ENCODE measurements around the gene KIF2C.

KIF2C gene

DNA sequence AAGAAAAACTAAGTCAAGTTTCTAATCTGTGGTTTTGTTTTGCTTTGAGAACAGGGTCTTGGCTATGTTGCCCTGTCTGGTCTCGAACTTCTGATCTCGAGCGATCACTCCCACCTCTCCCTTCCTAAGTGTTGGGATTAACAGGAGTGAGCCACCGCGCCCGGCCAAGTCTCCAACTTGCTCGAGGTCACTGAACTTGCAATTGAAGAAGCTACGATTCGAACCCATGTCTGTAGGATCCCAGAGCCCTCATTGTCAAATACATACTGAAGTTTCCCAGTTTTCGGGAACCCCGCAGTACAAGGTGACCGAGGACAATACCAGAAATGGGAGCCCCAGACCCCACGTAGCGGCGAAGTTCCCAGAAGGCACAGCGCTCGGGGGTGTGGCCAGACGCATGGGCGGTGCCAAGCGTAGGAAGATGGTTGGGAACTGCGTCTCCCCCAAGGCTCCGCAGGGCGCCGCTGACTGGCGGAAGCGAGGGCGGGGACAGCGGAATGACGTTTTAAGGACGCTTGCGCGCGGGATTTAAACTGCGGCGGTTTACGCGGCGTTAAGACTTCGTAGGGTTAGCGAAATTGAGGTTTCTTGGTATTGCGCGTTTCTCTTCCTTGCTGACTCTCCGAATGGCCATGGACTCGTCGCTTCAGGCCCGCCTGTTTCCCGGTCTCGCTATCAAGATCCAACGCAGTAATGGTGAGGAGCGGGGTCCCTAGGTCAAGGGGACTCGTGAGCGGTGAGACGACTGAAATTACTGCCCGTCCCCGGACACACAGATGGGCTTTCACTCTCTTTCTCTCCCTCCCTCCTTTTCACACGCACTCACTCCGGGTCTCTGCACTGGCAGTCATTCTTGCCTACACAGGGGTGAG, at the start of gene KIF2C:
KIF2C (plus strand) TSS at position 531 of the 872 bp plus-strand sequence; CDS start at position 627, 96 bp downstream.
- TF ChIP-seq, protein P1, sequence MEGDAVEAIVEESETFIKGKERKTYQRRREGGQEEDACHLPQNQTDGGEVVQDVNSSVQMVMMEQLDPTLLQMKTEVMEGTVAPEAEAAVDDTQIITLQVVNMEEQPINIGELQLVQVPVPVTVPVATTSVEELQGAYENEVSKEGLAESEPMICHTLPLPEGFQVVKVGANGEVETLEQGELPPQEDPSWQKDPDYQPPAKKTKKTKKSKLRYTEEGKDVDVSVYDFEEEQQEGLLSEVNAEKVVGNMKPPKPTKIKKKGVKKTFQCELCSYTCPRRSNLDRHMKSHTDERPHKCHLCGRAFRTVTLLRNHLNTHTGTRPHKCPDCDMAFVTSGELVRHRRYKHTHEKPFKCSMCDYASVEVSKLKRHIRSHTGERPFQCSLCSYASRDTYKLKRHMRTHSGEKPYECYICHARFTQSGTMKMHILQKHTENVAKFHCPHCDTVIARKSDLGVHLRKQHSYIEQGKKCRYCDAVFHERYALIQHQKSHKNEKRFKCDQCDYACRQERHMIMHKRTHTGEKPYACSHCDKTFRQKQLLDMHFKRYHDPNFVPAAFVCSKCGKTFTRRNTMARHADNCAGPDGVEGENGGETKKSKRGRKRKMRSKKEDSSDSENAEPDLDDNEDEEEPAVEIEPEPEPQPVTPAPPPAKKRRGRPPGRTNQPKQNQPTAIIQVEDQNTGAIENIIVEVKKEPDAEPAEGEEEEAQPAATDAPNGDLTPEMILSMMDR (IDR thresholded peaks at IDR 0.05; ENCODE audit: insufficient read depth, missing control alignments): no peak
- FAIRE-seq (no peak), DNase-seq (ENCODE audit: insufficient read length, low spot score) (peak; percentile 88)

DNA sequence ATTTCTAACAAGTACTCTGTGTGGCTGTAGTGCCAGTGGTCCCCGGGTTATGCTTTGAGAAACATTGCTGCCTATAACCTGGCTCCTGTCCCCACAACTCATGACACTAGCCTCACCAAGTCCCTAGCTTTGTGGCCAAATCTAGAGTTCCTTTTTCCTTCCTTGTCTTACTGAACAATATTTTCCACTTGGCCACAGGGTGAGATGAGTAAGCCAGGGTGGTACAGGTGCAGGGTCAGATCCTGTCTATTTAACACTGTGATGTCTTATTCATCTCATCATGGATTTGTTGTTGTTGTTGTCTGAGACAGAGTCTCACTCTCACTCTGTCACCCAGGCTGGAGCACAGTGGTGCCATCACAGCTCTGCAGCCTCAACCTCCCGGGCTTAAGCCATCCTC, 46.5 kb upstream of the KIF2C start:
- FAIRE-seq: no peak
- TF ChIP-seq, protein P1 (IDR thresholded peaks at IDR 0.05; ENCODE audit: insufficient read depth, missing control alignments): no peak

DNA sequence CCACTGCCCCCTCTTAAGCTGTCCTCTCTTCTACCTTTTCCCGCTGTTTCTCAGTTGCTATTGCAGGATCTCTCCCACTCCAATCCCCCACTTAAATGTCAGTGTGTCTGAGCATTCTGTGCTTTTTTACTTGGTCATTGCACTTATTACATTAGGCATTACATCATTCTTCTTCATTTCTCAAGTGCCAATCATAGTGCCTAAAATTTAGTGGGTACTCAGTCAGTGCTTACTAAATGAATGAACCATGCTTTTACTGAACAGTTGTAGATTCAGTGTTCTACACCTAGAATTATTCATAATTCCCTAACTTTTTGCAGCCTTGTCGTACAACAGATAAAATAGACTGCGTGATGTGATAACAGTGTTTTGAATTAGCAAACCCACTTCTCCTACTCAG, 45.7 kb upstream of the KIF2C start:
- DNase-seq (ENCODE audit: insufficient read length, low spot score) (no peak), FAIRE-seq (no peak)
- TF ChIP-seq, protein P1 (IDR thresholded peaks at IDR 0.05; ENCODE audit: insufficient read depth, missing control alignments): no peak

More for the DNA sequence above, 46.5 kb upstream of the KIF2C start:
- DNase-seq (ENCODE audit: insufficient read length, low spot score): no peak

DNA sequence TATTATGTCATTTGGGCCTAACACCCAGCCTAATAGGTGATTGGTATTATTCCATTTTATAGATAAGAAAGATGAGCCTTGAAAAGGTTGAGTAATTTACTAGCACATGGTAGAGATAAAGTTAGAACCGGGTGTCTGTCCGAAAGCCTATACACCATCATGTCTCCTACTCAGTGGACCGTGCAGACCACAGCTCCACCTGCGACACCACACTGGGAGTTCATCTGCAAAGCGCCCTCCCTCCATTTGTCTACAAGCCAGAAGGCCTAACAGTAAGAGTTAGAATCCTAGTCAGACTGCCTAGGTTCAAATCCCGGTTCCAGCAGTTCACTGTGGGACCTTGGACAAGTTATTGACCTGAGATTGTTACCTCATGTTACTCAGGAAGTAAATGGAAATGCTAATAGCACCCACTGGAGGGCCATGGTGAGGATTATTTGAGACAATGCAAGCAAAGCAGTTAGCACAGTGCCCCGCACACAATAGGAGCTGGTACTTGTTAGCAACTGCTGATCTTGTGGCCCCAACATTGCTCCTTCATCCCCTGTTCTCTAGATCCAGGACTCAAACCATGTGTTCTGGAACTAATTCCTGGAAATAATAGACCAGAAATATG, 44.7 kb upstream of the KIF2C start:
- FAIRE-seq: no peak
- TF ChIP-seq, protein P1 (IDR thresholded peaks at IDR 0.05; ENCODE audit: insufficient read depth, missing control alignments): no peak

DNA sequence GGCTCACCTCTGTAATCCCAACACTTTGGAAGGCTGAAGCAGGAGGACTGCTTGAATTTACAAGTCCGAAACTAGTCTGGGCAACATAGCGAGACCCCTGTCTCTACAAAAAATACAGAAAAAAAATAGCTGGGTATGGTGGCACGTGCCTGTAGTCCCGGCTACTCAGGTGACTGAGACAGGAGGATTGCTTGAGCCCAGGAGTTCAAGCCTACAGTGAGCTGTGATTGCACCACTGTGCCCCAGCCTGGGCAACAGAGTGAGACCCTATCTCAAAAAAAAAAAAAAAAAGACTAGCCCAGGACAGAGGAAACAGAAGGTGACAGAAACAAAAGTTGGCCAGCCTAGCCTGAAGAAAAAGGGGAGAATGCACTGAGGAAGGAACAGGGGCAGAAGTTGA, 44.0 kb upstream of the KIF2C start:
- FAIRE-seq (no peak), DNase-seq (ENCODE audit: insufficient read length, low spot score) (no peak)
- TF ChIP-seq, protein P1 (IDR thresholded peaks at IDR 0.05; ENCODE audit: insufficient read depth, missing control alignments): no peak

More for the DNA sequence above, 44.7 kb upstream of the KIF2C start:
- no peak for DNase-seq (ENCODE audit: insufficient read length, low spot score)

DNA sequence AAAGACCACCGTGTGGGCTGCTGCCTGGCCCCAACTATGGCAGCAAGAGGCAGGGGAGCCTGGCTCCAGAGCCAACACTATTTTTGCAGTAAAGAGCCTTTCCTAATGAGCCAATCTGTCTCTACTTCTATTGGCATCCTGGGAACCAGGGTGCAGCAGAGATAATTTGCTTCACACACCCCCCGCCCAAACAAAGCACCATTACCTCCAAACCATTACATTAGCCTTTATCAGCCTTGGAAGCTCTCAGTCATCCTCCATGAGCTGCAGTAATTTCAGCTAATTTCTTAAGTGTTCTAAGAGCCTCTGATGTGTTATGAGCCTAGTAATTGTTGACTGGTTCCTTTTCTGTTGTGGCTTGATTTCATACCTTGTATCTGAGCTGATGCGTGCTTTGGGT, 43.5 kb upstream of the KIF2C start:
- TF ChIP-seq, protein P1 (IDR thresholded peaks at IDR 0.05; ENCODE audit: insufficient read depth, missing control alignments): no peak
- no peak for DNase-seq (ENCODE audit: insufficient read length, low spot score)
- FAIRE-seq: no peak

Data from D721Med (cell line).